Liver (tissue), 3 donors: ENCODE results near the gene FIP1L1.

ENCODE experiments used
- EGR1 ChIP-seq, 2 donors: IDR thresholded peaks; 2 replicates each; pipeline ENCODE4 v1.6.1; 2016 to 2018; ENCODE audit warnings: antibody characterized with exemption in 2 of 2, low read depth in 2 of 2
- FOXA1 ChIP-seq: IDR thresholded peaks from 2 replicates; pipeline ENCODE4 v1.6.1; 2016; ENCODE audit warnings: antibody characterized with exemption
- GABPA ChIP-seq, 2 donors: IDR thresholded peaks in 1 of 2; conservative IDR thresholded peaks in 1 of 2; 2 replicates each; pipeline ENCODE4 v1.6.1; 2016; ENCODE audit warnings: antibody characterized with exemption in 2 of 2, mild to moderate bottlenecking in 1 of 2, moderate library complexity in 1 of 2
- HNF4A ChIP-seq, 2 donors: conservative IDR thresholded peaks; 2 replicates each; pipeline ENCODE4 v1.6.1; 2016; ENCODE audit warnings: antibody characterized with exemption in 2 of 2, mild to moderate bottlenecking in 2 of 2
- NR2F2 ChIP-seq: IDR thresholded peaks from 2 replicates; pipeline ENCODE4 v1.6.1; 2016; ENCODE audit warnings: antibody characterized with exemption
- RAD21 ChIP-seq, 2 donors: IDR thresholded peaks; 2 replicates each; pipeline ENCODE4 v1.6.1; 2016; ENCODE audit warnings: antibody characterized with exemption in 2 of 2, mild to moderate bottlenecking in 2 of 2
- RXRA ChIP-seq, 2 donors: IDR thresholded peaks; 2 replicates each; pipeline ENCODE4 v1.6.1; 2017 to 2018; ENCODE audit warnings: antibody characterized with exemption in 2 of 2, mild to moderate bottlenecking in 1 of 2
- TAF1 ChIP-seq: conservative IDR thresholded peaks from 2 replicates; pipeline ENCODE4 v1.6.1; 2016; ENCODE audit warnings: antibody characterized with exemption, mild to moderate bottlenecking
- YY1 ChIP-seq: IDR thresholded peaks from 2 replicates; pipeline ENCODE4 v1.6.1; 2016; ENCODE audit warnings: antibody characterized with exemption, mild to moderate bottlenecking
- TF ChIP-seq, protein P1 (sequence below): fragments of 150-350 bp; IDR thresholded peaks from 2 replicates; pipeline ENCODE4 v1.5.1; 2017; ENCODE audit warnings: improper control_type of control experiment, low read depth, low read length; ENCODE audit not compliant: missing input control
- TF ChIP-seq, protein P2 (sequence below): IDR thresholded peaks from 2 replicates; pipeline ENCODE4 v1.6.1; 2016; ENCODE audit warnings: antibody characterized with exemption
- TF ChIP-seq, protein P3 (sequence below): IDR thresholded peaks from 2 replicates; pipeline ENCODE4 v1.6.1; 2016; ENCODE audit warnings: antibody characterized with exemption
- TF ChIP-seq, protein P4 (sequence below): IDR thresholded peaks from 2 replicates; pipeline ENCODE4 v1.6.1; 2016; ENCODE audit warnings: antibody characterized with exemption
- donor health status: healthy.
- donor health status: healthy.

DNA sequence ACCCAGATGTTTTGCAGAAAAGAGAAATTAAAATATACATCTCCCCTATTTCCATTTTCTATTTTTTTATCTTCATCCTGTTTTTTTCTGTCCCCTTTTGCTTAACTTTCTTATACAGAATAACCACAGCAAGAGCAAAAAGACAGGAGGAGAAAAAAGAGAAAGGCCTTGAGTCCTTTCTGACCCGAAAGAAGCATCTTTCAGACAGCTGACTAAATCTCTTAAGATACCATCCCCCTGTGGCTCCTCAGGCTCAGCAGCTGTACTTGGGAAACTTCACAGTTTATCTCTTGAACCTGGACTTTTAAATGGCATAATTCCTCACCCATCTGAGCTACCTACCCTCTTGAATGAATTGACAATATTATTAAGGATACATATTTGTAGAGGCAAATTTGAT, 100.2 kb downstream of the FIP1L1 start:
- TF ChIP-seq, protein P1, sequence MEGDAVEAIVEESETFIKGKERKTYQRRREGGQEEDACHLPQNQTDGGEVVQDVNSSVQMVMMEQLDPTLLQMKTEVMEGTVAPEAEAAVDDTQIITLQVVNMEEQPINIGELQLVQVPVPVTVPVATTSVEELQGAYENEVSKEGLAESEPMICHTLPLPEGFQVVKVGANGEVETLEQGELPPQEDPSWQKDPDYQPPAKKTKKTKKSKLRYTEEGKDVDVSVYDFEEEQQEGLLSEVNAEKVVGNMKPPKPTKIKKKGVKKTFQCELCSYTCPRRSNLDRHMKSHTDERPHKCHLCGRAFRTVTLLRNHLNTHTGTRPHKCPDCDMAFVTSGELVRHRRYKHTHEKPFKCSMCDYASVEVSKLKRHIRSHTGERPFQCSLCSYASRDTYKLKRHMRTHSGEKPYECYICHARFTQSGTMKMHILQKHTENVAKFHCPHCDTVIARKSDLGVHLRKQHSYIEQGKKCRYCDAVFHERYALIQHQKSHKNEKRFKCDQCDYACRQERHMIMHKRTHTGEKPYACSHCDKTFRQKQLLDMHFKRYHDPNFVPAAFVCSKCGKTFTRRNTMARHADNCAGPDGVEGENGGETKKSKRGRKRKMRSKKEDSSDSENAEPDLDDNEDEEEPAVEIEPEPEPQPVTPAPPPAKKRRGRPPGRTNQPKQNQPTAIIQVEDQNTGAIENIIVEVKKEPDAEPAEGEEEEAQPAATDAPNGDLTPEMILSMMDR, result no peak
- TF ChIP-seq, protein P2, sequence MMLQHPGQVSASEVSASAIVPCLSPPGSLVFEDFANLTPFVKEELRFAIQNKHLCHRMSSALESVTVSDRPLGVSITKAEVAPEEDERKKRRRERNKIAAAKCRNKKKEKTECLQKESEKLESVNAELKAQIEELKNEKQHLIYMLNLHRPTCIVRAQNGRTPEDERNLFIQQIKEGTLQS, result no peak
- TF ChIP-seq YY1, result no peak
- TF ChIP-seq RXRA (IDR thresholded peaks at IDR 0.05), result no peak
- TF ChIP-seq HNF4A (conservative IDR thresholded peaks at IDR 0.05), result no peak
- TF ChIP-seq NR2F2, result no peak
- TF ChIP-seq, protein P3, sequence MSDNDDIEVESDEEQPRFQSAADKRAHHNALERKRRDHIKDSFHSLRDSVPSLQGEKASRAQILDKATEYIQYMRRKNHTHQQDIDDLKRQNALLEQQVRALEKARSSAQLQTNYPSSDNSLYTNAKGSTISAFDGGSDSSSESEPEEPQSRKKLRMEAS, result no peak
- no peak for TF ChIP-seq TAF1
- no peak for TF ChIP-seq GABPA (IDR thresholded peaks at IDR 0.05 in 1 of 2, conservative IDR thresholded peaks at IDR 0.05 in 1 of 2)
- TF ChIP-seq EGR1 (IDR thresholded peaks at IDR 0.05; ENCODE audit: low read depth in 2 of 2), result no peak
- TF ChIP-seq RAD21 (IDR thresholded peaks at IDR 0.05), result no peak
- no peak for TF ChIP-seq FOXA1
- TF ChIP-seq, protein P4, sequence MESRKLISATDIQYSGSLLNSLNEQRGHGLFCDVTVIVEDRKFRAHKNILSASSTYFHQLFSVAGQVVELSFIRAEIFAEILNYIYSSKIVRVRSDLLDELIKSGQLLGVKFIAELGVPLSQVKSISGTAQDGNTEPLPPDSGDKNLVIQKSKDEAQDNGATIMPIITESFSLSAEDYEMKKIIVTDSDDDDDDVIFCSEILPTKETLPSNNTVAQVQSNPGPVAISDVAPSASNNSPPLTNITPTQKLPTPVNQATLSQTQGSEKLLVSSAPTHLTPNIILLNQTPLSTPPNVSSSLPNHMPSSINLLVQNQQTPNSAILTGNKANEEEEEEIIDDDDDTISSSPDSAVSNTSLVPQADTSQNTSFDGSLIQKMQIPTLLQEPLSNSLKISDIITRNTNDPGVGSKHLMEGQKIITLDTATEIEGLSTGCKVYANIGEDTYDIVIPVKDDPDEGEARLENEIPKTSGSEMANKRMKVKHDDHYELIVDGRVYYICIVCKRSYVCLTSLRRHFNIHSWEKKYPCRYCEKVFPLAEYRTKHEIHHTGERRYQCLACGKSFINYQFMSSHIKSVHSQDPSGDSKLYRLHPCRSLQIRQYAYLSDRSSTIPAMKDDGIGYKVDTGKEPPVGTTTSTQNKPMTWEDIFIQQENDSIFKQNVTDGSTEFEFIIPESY, result no peak
